Breast epithelium (tissue), 3 donors: ENCODE data around the gene TTLL3.

Experiments used
- CTCF ChIP-seq, 3 donors: fragments of 450-650 bp; IDR thresholded peaks; one replicate each; pipeline ENCODE4 v1.5.1; 2016 to 2017; ENCODE audit warnings: antibody characterized with exemption in 3 of 3, mild to moderate bottlenecking in 3 of 3, moderate library complexity in 3 of 3
- POLR2A ChIP-seq: fragments of 450-650 bp; IDR thresholded peaks from one replicate; pipeline ENCODE4 v1.6.1; 2016; ENCODE audit warnings: antibody characterized with exemption, mild to moderate bottlenecking, moderate library complexity
- POLR2AphosphoS5 ChIP-seq, 3 donors: sonication (generic); formaldehyde crosslinking; IDR thresholded peaks; one replicate each; pipeline ENCODE4 v1.6.1; 2017; ENCODE audit warnings: antibody characterized with exemption in 3 of 3

- no peak for TF ChIP-seq CTCF (IDR thresholded peaks at IDR 0.05)
- TF ChIP-seq POLR2AphosphoS5 (IDR thresholded peaks at IDR 0.05), result no peak
- TF ChIP-seq POLR2A, result no peak
Observed at GRCh38 chr3:9834520-9835380, 24.7 kb downstream of the TTLL3 start.
